Peyer's patch (tissue), 4 donors: Measurements from ENCODE around the gene CPB2. TPM values are rescaled to one million over a fixed set of nuclear protein-coding genes. Genes with fewer than 3 reads are reported as not detected.

Experiments
- DNase-seq, 3 donors: peaks; one replicate each; pipeline ENCODE4 v3.0.0-alpha.2; 2017 to 2019
- H3K27ac ChIP-seq, 4 donors: fragments of 200-600 bp; sonication (generic); one replicate each; pipeline ENCODE4 v1.5.1; 2016 to 2019
- H3K27me3 ChIP-seq, 2 donors: fragments of 200-600 bp; sonication (generic); one replicate each; pipeline ENCODE4 v1.5.1; 2019
- H3K36me3 ChIP-seq, 3 donors: fragments of 200-600 bp; sonication (generic); one replicate each; pipeline ENCODE4 v1.5.1; 2016 to 2019
- H3K4me1 ChIP-seq, 4 donors: fragments of 200-600 bp; sonication (generic); one replicate each; pipeline ENCODE4 v1.5.1; 2016 to 2019
- H3K4me3 ChIP-seq, 4 donors: fragments of 200-600 bp; sonication (generic); 1 replicate in 3 of 4; 2 replicates in 1 of 4; pipeline ENCODE4 v1.5.1; 2016 to 2019; ENCODE audit warnings: mild to moderate bottlenecking in 1 of 4
- H3K9me3 ChIP-seq, 4 donors: fragments of 200-600 bp; sonication (generic); one replicate each; pipeline ENCODE4 v1.5.1; 2016 to 2019; ENCODE audit warnings: mild to moderate bottlenecking in 1 of 4
- POLR2A ChIP-seq, 2 donors: fragments of 450-650 bp; IDR thresholded peaks; one replicate each; pipeline ENCODE4 v1.5.1; 2017; ENCODE audit warnings: antibody characterized with exemption in 2 of 2, mild to moderate bottlenecking in 2 of 2, moderate library complexity in 2 of 2
- total RNA-seq, 4 donors: library from RNA; depleted of rRNA; stranded (reverse); fragments of >200 nt; gene quantifications; one replicate each; pipeline ENCODE4 v1.1.0, GENCODE V29; 2016
- TF ChIP-seq, protein P1 (sequence below), 6 experiments: fragments of 450-650 bp in 4 of 6; fragments of 200-600 bp in 2 of 6; sonication (generic) in 1 of 6; IDR thresholded peaks; one replicate each; pipeline ENCODE4 v1.5.1; 2017 to 2019; ENCODE audit warnings: antibody characterized with exemption in 6 of 6, mild to moderate bottlenecking in 3 of 6, moderate library complexity in 1 of 6

CPB2 gene
- total RNA-seq, 4 donors from 2014 or later, result not detected

- H3K4me1 ChIP-seq, result no peaks in the 10 kb centered on the region
- peaks cover 0 to 5% (median 0%) of the 10 kb centered on the region in 3 donors for H3K36me3 ChIP-seq
- no peak for DNase-seq
- no peaks in the 10 kb centered on the region for H3K27me3 ChIP-seq
- H3K4me3 ChIP-seq, result no peak overlapping the region
- no peak overlapping the region for H3K27ac ChIP-seq
- H3K9me3 ChIP-seq, result no peaks in the 10 kb centered on the region
- TF ChIP-seq POLR2A (IDR thresholded peaks at IDR 0.05), result no peak
- TF ChIP-seq, protein P1, sequence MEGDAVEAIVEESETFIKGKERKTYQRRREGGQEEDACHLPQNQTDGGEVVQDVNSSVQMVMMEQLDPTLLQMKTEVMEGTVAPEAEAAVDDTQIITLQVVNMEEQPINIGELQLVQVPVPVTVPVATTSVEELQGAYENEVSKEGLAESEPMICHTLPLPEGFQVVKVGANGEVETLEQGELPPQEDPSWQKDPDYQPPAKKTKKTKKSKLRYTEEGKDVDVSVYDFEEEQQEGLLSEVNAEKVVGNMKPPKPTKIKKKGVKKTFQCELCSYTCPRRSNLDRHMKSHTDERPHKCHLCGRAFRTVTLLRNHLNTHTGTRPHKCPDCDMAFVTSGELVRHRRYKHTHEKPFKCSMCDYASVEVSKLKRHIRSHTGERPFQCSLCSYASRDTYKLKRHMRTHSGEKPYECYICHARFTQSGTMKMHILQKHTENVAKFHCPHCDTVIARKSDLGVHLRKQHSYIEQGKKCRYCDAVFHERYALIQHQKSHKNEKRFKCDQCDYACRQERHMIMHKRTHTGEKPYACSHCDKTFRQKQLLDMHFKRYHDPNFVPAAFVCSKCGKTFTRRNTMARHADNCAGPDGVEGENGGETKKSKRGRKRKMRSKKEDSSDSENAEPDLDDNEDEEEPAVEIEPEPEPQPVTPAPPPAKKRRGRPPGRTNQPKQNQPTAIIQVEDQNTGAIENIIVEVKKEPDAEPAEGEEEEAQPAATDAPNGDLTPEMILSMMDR (IDR thresholded peaks at IDR 0.05), result no peak
These were observed 32.9 kb upstream of the CPB2 start for GRCh38 chr13:46137627-46138317.

- Histone ChIP-seq H3K27ac (no peak overlapping the region), H3K36me3 (peaks cover 0 to 5% (median 0%) of the 10 kb centered on the region in 3 donors), H3K4me1 (no peaks in the 10 kb centered on the region), H3K27me3 (no peaks in the 10 kb centered on the region), H3K9me3 (no peaks in the 10 kb centered on the region), H3K4me3 (no peak overlapping the region)
- no peak for DNase-seq
- no peak for TF ChIP-seq POLR2A (IDR thresholded peaks at IDR 0.05)
- TF ChIP-seq, protein P1 (IDR thresholded peaks at IDR 0.05), result no peak
These were observed 31.9 kb upstream of the CPB2 start for GRCh38 chr13:46136688-46137087.

- Histone ChIP-seq H3K4me1 (no peaks in the 10 kb centered on the region), H3K27me3 (no peaks in the 10 kb centered on the region), H3K4me3 (no peak overlapping the region), H3K27ac (no peak overlapping the region), H3K36me3 (peaks cover 0 to 7% (median 0%) of the 10 kb centered on the region in 3 donors), H3K9me3 (no peaks in the 10 kb centered on the region)
- TF ChIP-seq, protein P1 (IDR thresholded peaks at IDR 0.05), result no peak
- DNase-seq, result no peak
These were observed 30.2 kb upstream of the CPB2 start for GRCh38 chr13:46134961-46135522.

DNA sequence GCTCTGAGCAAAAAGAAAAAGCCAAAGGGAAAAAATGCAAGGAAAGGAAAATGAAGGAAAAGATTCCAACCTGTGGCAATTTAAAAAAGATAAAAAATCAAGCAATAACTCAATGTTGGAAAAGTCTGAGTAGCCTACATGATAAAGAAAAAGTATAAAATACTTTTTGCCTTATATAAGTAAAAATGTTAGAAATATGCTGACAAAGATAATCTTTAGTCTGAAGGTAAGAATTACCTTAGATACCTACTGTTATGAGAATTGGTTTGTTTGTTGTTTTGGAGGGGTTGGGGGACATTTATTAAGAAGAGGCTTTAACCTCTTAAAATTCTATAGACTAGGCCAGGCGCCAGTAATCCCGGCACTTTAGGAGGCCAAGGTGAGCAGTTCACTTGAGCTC, 29.7 kb upstream of the CPB2 start:
- no peaks in the 10 kb centered on the region for H3K27me3 ChIP-seq
- peaks cover 0 to 13% (median 0%) of the 10 kb centered on the region in 3 donors for H3K36me3 ChIP-seq
- H3K9me3 ChIP-seq, result no peaks in the 10 kb centered on the region
- no peak overlapping the region for H3K27ac ChIP-seq
- H3K4me1 ChIP-seq, result no peaks in the 10 kb centered on the region
- DNase-seq, result no peak
- TF ChIP-seq POLR2A (IDR thresholded peaks at IDR 0.05), result no peak
- TF ChIP-seq, protein P1 (IDR thresholded peaks at IDR 0.05), result no peak
- no peak overlapping the region for H3K4me3 ChIP-seq

GRCh38 chr13:46132109-46132508, 27.3 kb upstream of the CPB2 start:
- H3K27ac ChIP-seq, result no peak overlapping the region
- TF ChIP-seq, protein P1 (IDR thresholded peaks at IDR 0.05), result no peak
- no peak for TF ChIP-seq POLR2A (IDR thresholded peaks at IDR 0.05)
- no peaks in the 10 kb centered on the region for H3K27me3 ChIP-seq
- no peak overlapping the region for H3K4me3 ChIP-seq
- peaks cover 0 to 15% (median 0%) of the 10 kb centered on the region in 3 donors for H3K36me3 ChIP-seq
- DNase-seq, result no peak
- H3K4me1 ChIP-seq, result no peaks in the 10 kb centered on the region
- H3K9me3 ChIP-seq, result no peaks in the 10 kb centered on the region
